Naive thymus-derived CD8-positive, alpha-beta T cell (primary cell): Measurements from ENCODE around the gene TOX4. TPM values are rescaled to one million over a fixed set of nuclear protein-coding genes. Genes with fewer than 3 reads are reported as not detected.
A peak's percentile ranks its signal among the peaks of the same experiment; 100 is the strongest.

Source experiments
- ATAC-seq, 2 donors: fragments of 150-1000 bp; cut with Tn5 transposase in 1 of 2; sonication (Bioruptor Pico), chemical (Tn5 transposase) in 1 of 2; 1 replicate in 1 of 2; 2 replicates in 1 of 2; pipeline ENCODE4 v1.10.0; 2021; ENCODE audit warnings: mild to moderate bottlenecking in 2 of 2, moderate library complexity in 2 of 2
- POLR2A ChIA-PET: fragments of 350-600 bp; sonication (Branson Sonifier 250); formaldehyde crosslinking; loops from one replicate; lab custom pipeline; 2021; ENCODE audit warnings: antibody characterized with exemption; lab: Charles Lee
- DNase-seq, 10 donors: peaks; one replicate each; pipeline versions ENCODE4 v3.0.0 to v3.0.0-alpha.2; 2020 to 2022
- H3K27ac Mint-ChIP-seq, 10 donors: one replicate each; pipeline ENCODE4 v1.8.0; 2020 to 2022; ENCODE audit warnings: mild to moderate bottlenecking in 10 of 10, mixed read lengths in 10 of 10, moderate library complexity in 4 of 10, inconsistent platforms in 1 of 10
- H3K27me3 Mint-ChIP-seq, 5 donors: one replicate each; pipeline ENCODE4 v1.8.0; 2021 to 2022; ENCODE audit warnings: mixed read lengths in 5 of 5
- H3K36me3 Mint-ChIP-seq, 3 donors: one replicate each; pipeline ENCODE4 v1.8.0; 2020 to 2022; ENCODE audit warnings: mixed read lengths in 3 of 3, mild to moderate bottlenecking in 2 of 3, inconsistent platforms in 1 of 3
- H3K4me1 Mint-ChIP-seq, 4 donors: one replicate each; pipeline ENCODE4 v1.8.0; 2021 to 2022; ENCODE audit warnings: mixed read lengths in 4 of 4
- H3K4me3 Mint-ChIP-seq, 10 donors: one replicate each; pipeline ENCODE4 v1.8.0; 2020 to 2022; ENCODE audit warnings: mild to moderate bottlenecking in 10 of 10, mixed read lengths in 10 of 10, moderate library complexity in 6 of 10, inconsistent platforms in 1 of 10
- H3K9me3 Mint-ChIP-seq, 9 donors: one replicate each; pipeline ENCODE4 v1.8.0; 2020 to 2022; ENCODE audit warnings: mixed read lengths in 9 of 9, mild to moderate bottlenecking in 3 of 9, inconsistent platforms in 1 of 9, moderate library complexity in 1 of 9
- polyA plus RNA-seq, 3 donors: library from polyadenylated mRNA; unstranded; fragments of 300-500 nt; fragmentation: Illumina TruSeq; gene quantifications; one replicate each; pipeline ENCODE4 v1.2.3, GENCODE V29; 2021
- total RNA-seq, 8 experiments: library from RNA in 2 of 8; stranded (reverse) in 2 of 8; gene quantifications; one replicate each; pipeline ENCODE4 v1.2.3 and lab custom pipeline; 2021 to 2026

The TOX4 gene
- total and polyA plus RNA-seq, 5 experiments from 2014 or later = 68.6 to 90.2 (median 86.2) TPM

GRCh38 chr14:21505012-21505553 is 28.1 kb downstream of the TOX4 start:
- no peak overlapping the region for H3K4me3 Mint-ChIP-seq
- DNase-seq (no peak), ATAC-seq (peak in 1 of 2 donors; percentile 28)
- peaks cover 2 to 58% (median 4%) of the 10 kb centered on the region in 3 donors for H3K36me3 Mint-ChIP-seq
- H3K4me1 Mint-ChIP-seq = peaks cover 16 to 51% (median 45%) of the 10 kb centered on the region in 4 donors
- peak overlapping the region in 7 of 10 donors; percentile 25 to 73 (median 51) for H3K27ac Mint-ChIP-seq
- no peaks in the 10 kb centered on the region for H3K9me3 Mint-ChIP-seq
- POLR2A ChIA-PET = no interaction called here
- H3K27me3 Mint-ChIP-seq = no peaks in the 10 kb centered on the region

- DNase-seq = no peak
- POLR2A ChIA-PET = no interaction called here
- Mint-ChIP-seq H3K36me3 (peaks cover 2 to 44% (median 10%) of the 10 kb centered on the region in 3 donors), H3K9me3 (peaks cover 0 to 3% (median 0%) of the 10 kb centered on the region in 9 donors), H3K27me3 (no peaks in the 10 kb centered on the region), H3K4me1 (peaks cover 19 to 57% (median 53%) of the 10 kb centered on the region in 4 donors), H3K4me3 (no peak overlapping the region), H3K27ac (no peak overlapping the region)
- ATAC-seq = no peak
Observed at GRCh38 chr14:21506557-21506956, 29.6 kb downstream of the TOX4 start.

GRCh38 chr14:21509432-21510143 is 32.6 kb downstream of the TOX4 start:
- peak overlapping the region; percentile 92 to 99 (median 98) for H3K4me3 Mint-ChIP-seq
- POLR2A ChIA-PET = interaction anchor here (2.3 to 3.8 kb wide), 3 partner anchors 17 to 54 kb away, joined by 25 to 46 read pairs (median 31); partner anchors contain the start of genes CHD8, RAB2B, SALL2 and TOX4
- H3K9me3 Mint-ChIP-seq = peaks cover 0 to 3% (median 0%) of the 10 kb centered on the region in 9 donors
- peak overlapping the region in 8 of 10 donors; percentile 98 to 99 (median 98) for H3K27ac Mint-ChIP-seq
- peaks cover 21 to 54% (median 49%) of the 10 kb centered on the region in 4 donors for H3K4me1 Mint-ChIP-seq
- peaks cover 2 to 23% (median 11%) of the 10 kb centered on the region in 3 donors for H3K36me3 Mint-ChIP-seq
- ATAC-seq (no peak), DNase-seq (no peak)
- no peaks in the 10 kb centered on the region for H3K27me3 Mint-ChIP-seq

GRCh38 chr14:21510735-21511657 is 34.0 kb downstream of the TOX4 start, which contains the start of gene METTL3:
Gene METTL3, minus strand, starts transcription at chr14:21511340. Its CDS starts 117 bp downstream, at chr14:21511223.
- peak within 1 kb of the TSS; percentile 92 to 99 (median 98) for H3K4me3 Mint-ChIP-seq
- H3K36me3 Mint-ChIP-seq = peaks cover 0 to 17% (median 11%) of the 10 kb centered on the region in 3 donors
- DNase-seq = peak; percentile 76 to 98 (median 92)
- ATAC-seq = peak; percentile 99
- peak within 1 kb of the TSS; percentile 96 to 99 (median 98) for H3K27ac Mint-ChIP-seq
- H3K27me3 Mint-ChIP-seq = no peaks in the 10 kb centered on the region
- H3K9me3 Mint-ChIP-seq = peaks cover 0 to 3% (median 0%) of the 10 kb centered on the region in 9 donors
- H3K4me1 Mint-ChIP-seq = peaks cover 19 to 44% (median 39%) of the 10 kb centered on the region in 4 donors
- POLR2A ChIA-PET = interaction anchor here (0.6 to 3.8 kb wide), 18 partner anchors 8 to 1255 kb away, joined by 3 to 46 read pairs (median 3); partner anchors contain the start of genes CHD8, OXA1L, RAB2B and SALL2

GRCh38 chr14:21514341-21514740 is 37.3 kb downstream of the TOX4 start:
- no peak overlapping the region for H3K27ac Mint-ChIP-seq
- peaks cover 0 to 3% (median 0%) of the 10 kb centered on the region in 5 donors for H3K27me3 Mint-ChIP-seq
- POLR2A ChIA-PET = no interaction called here
- peaks cover 0 to 3% (median 0%) of the 10 kb centered on the region in 9 donors for H3K9me3 Mint-ChIP-seq
- peaks cover 0 to 7% (median 0%) of the 10 kb centered on the region in 3 donors for H3K36me3 Mint-ChIP-seq
- ATAC-seq (no peak), DNase-seq (no peak)
- H3K4me3 Mint-ChIP-seq = no peak overlapping the region
- H3K4me1 Mint-ChIP-seq = peaks cover 15 to 25% (median 20%) of the 10 kb centered on the region in 4 donors

GRCh38 chr14:21518725-21519124 is 41.7 kb downstream of the TOX4 start:
- H3K9me3 Mint-ChIP-seq = no peaks in the 10 kb centered on the region
- H3K4me1 Mint-ChIP-seq = peaks cover 0 to 7% (median 2%) of the 10 kb centered on the region in 4 donors
- H3K27me3 Mint-ChIP-seq = peaks cover 0 to 3% (median 0%) of the 10 kb centered on the region in 5 donors
- no peak overlapping the region for H3K27ac Mint-ChIP-seq
- DNase-seq (no peak), ATAC-seq (no peak)
- H3K36me3 Mint-ChIP-seq = no peaks in the 10 kb centered on the region
- POLR2A ChIA-PET = no interaction called here
- H3K4me3 Mint-ChIP-seq = no peak overlapping the region

GRCh38 chr14:21520767-21521166 is 43.8 kb downstream of the TOX4 start:
- POLR2A ChIA-PET = no interaction called here
- no peak for ATAC-seq
- H3K4me1 Mint-ChIP-seq = peaks cover 5 to 20% (median 9%) of the 10 kb centered on the region in 4 donors
- H3K9me3 Mint-ChIP-seq = no peaks in the 10 kb centered on the region
- no peak for DNase-seq
- H3K27me3 Mint-ChIP-seq = peaks cover 0 to 3% (median 0%) of the 10 kb centered on the region in 5 donors
- no peak overlapping the region for H3K4me3 Mint-ChIP-seq
- H3K27ac Mint-ChIP-seq = peak overlapping the region in 1 of 10 donors; percentile 24
- H3K36me3 Mint-ChIP-seq = no peaks in the 10 kb centered on the region

GRCh38 chr14:21521501-21521900 is 44.5 kb downstream of the TOX4 start:
- POLR2A ChIA-PET = no interaction called here
- ATAC-seq (no peak), DNase-seq (no peak)
- Mint-ChIP-seq H3K4me3 (no peak overlapping the region), H3K36me3 (no peaks in the 10 kb centered on the region), H3K4me1 (peaks cover 5 to 24% (median 9%) of the 10 kb centered on the region in 4 donors), H3K27me3 (peaks cover 0 to 3% (median 0%) of the 10 kb centered on the region in 5 donors), H3K27ac (no peak overlapping the region), H3K9me3 (no peaks in the 10 kb centered on the region)

GRCh38 chr14:21523203-21523602 is 46.2 kb downstream of the TOX4 start:
- Mint-ChIP-seq H3K27me3 (peaks cover 0 to 1% (median 0%) of the 10 kb centered on the region in 5 donors), H3K9me3 (no peaks in the 10 kb centered on the region), H3K4me1 (peaks cover 9 to 35% (median 19%) of the 10 kb centered on the region in 4 donors), H3K36me3 (no peaks in the 10 kb centered on the region), H3K27ac (peak overlapping the region in 3 of 10 donors; percentile 25 to 40 (median 39)), H3K4me3 (peak overlapping the region in 1 of 10 donors; percentile 43)
- ATAC-seq (no peak), DNase-seq (no peak)
- POLR2A ChIA-PET = interaction anchor here (0.5 to 2.2 kb wide), 4 partner anchors 12 to 66 kb away, joined by 4 to 7 read pairs (median 4); partner anchors contain the start of gene METTL3

- H3K36me3 Mint-ChIP-seq = no peaks in the 10 kb centered on the region
- H3K4me1 Mint-ChIP-seq = peaks cover 9 to 35% (median 19%) of the 10 kb centered on the region in 4 donors
- POLR2A ChIA-PET = interaction anchor here (0.6 to 4.8 kb wide), 3 partner anchors 13 to 254 kb away, joined by 4 to 46 read pairs (median 4); partner anchors contain the start of gene METTL3
- H3K9me3 Mint-ChIP-seq = no peaks in the 10 kb centered on the region
- H3K27me3 Mint-ChIP-seq = peaks cover 0 to 1% (median 0%) of the 10 kb centered on the region in 5 donors
- ATAC-seq = no peak
- H3K4me3 Mint-ChIP-seq = peak overlapping the region; percentile 77 to 96 (median 88)
- DNase-seq = no peak
- peak overlapping the region; percentile 47 to 94 (median 82) for H3K27ac Mint-ChIP-seq
Observed at GRCh38 chr14:21524575-21525490, 47.8 kb downstream of the TOX4 start.

GRCh38 chr14:21525571-21525961 is 48.6 kb downstream of the TOX4 start:
- peaks cover 0 to 2% (median 0%) of the 10 kb centered on the region in 5 donors for H3K27me3 Mint-ChIP-seq
- POLR2A ChIA-PET = interaction anchor here (0.7 to 4.8 kb wide), 9 partner anchors 8 to 1481 kb away, joined by 3 to 46 read pairs (median 5); partner anchors contain the start of genes CHD8, METTL3, RAB2B and TOX4
- peaks cover 9 to 35% (median 19%) of the 10 kb centered on the region in 4 donors for H3K4me1 Mint-ChIP-seq
- ATAC-seq (no peak), DNase-seq (no peak)
- peak overlapping the region; percentile 77 to 96 (median 88) for H3K4me3 Mint-ChIP-seq
- H3K27ac Mint-ChIP-seq = peak overlapping the region; percentile 47 to 94 (median 81)
- no peaks in the 10 kb centered on the region for H3K9me3 Mint-ChIP-seq
- H3K36me3 Mint-ChIP-seq = no peaks in the 10 kb centered on the region
